Gastrocnemius medialis (tissue), 4 donors: ENCODE measurements around the gene OR13J1.

Experiments used
- POLR2A ChIP-seq, 2 donors: fragments of 450-650 bp; IDR thresholded peaks; one replicate each; pipeline ENCODE4 v1.6.1; 2017; ENCODE audit warnings: antibody characterized with exemption in 2 of 2, mild to moderate bottlenecking in 2 of 2, moderate library complexity in 2 of 2
- TF ChIP-seq, protein P1 (sequence below), 5 experiments: fragments of 450-650 bp in 3 of 5; fragments of 200-600 bp in 2 of 5; sonication (generic) in 2 of 5; IDR thresholded peaks in 4 of 5; conservative IDR thresholded peaks in 1 of 5; 1 replicate in 4 of 5; 2 replicates in 1 of 5; pipeline ENCODE4 v1.5.1; 2016 to 2019; ENCODE audit warnings: antibody characterized with exemption in 5 of 5, mild to moderate bottlenecking in 3 of 5, moderate library complexity in 3 of 5

DNA sequence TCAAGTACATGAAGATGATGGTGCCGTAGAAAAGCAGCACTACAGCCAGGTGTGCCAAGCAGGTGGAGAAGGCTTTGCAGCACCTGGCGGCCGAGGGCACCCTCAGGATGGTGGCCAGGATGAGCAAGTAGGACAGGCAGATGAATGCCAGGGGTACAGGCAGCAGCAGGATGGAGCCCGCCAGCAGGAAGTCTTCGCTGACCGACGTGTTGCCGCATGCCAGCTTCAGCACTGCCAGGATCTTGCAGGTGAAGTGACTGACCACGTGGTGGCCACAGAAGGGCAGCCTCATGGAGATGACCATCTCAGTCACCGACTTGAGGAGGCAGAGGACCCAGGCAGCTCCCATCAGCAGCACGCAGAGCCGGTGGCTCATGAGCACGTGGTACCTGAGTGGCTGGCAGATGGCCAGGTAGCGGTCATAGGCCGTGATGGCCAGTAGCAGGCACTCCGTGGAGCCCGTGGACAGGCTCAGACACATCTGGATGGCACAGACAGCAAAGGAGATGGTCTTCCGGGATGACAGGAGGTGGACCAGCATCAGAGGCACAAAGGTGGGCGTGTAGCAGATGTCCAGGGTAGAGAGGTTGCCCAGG lies 482 bp downstream of the OR13J1 start:
- TF ChIP-seq POLR2A (IDR thresholded peaks at IDR 0.05), result no peak
- TF ChIP-seq, protein P1, sequence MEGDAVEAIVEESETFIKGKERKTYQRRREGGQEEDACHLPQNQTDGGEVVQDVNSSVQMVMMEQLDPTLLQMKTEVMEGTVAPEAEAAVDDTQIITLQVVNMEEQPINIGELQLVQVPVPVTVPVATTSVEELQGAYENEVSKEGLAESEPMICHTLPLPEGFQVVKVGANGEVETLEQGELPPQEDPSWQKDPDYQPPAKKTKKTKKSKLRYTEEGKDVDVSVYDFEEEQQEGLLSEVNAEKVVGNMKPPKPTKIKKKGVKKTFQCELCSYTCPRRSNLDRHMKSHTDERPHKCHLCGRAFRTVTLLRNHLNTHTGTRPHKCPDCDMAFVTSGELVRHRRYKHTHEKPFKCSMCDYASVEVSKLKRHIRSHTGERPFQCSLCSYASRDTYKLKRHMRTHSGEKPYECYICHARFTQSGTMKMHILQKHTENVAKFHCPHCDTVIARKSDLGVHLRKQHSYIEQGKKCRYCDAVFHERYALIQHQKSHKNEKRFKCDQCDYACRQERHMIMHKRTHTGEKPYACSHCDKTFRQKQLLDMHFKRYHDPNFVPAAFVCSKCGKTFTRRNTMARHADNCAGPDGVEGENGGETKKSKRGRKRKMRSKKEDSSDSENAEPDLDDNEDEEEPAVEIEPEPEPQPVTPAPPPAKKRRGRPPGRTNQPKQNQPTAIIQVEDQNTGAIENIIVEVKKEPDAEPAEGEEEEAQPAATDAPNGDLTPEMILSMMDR (IDR thresholded peaks at IDR 0.05 in 4 of 5, conservative IDR thresholded peaks at IDR 0.05 in 1 of 5), result no peak
